GM18519 (cell line): Measurements from ENCODE around the gene PPFIA4.

Experiments used
- ATAC-seq: cut with Tn5 transposase; IDR thresholded peaks from one replicate; pipeline ENCODE4 v1.9.1; 2021; ENCODE audit warnings: mild to moderate bottlenecking, moderate library complexity; ENCODE audit not compliant: unreplicated experiment, low FRiP score

The PPFIA4 gene

GRCh38 chr1:203098445-203098844 is 72.2 kb downstream of the PPFIA4 start:
- no peak for ATAC-seq

GRCh38 chr1:203098914-203099520 is 72.7 kb downstream of the PPFIA4 start:
- no peak for ATAC-seq

- no peak for ATAC-seq
These were observed 73.7 kb downstream of the PPFIA4 start for GRCh38 chr1:203099805-203100515.

- ATAC-seq = no peak
These were observed 74.2 kb downstream of the PPFIA4 start for GRCh38 chr1:203100516-203100869.

GRCh38 chr1:203101813-203102634 is 75.7 kb downstream of the PPFIA4 start:
- no peak for ATAC-seq

- no peak for ATAC-seq
These were observed 76.9 kb downstream of the PPFIA4 start for GRCh38 chr1:203103216-203103615.

- ATAC-seq = no peak
These were observed 77.7 kb downstream of the PPFIA4 start for GRCh38 chr1:203103829-203104495.

GRCh38 chr1:203104789-203105390 is 78.6 kb downstream of the PPFIA4 start:
- no peak for ATAC-seq

- ATAC-seq = no peak
These were observed 86.2 kb downstream of the PPFIA4 start for GRCh38 chr1:203112475-203112874.

GRCh38 chr1:203113308-203113707 is 87.0 kb downstream of the PPFIA4 start:
- ATAC-seq = no peak

GRCh38 chr1:203114202-203114601 is 87.9 kb downstream of the PPFIA4 start:
- ATAC-seq = no peak

GRCh38 chr1:203116091-203116820 is 90.0 kb downstream of the PPFIA4 start:
- ATAC-seq = no peak

- ATAC-seq = no peak
These were observed 91.6 kb downstream of the PPFIA4 start for GRCh38 chr1:203117611-203118575.

GRCh38 chr1:203120325-203121153 is 94.2 kb downstream of the PPFIA4 start:
- no peak for ATAC-seq

GRCh38 chr1:203121186-203122015 is 95.1 kb downstream of the PPFIA4 start:
- no peak for ATAC-seq

GRCh38 chr1:203122159-203122558 is 95.9 kb downstream of the PPFIA4 start:
- no peak for ATAC-seq

GRCh38 chr1:203124011-203124410 is 97.7 kb downstream of the PPFIA4 start:
- ATAC-seq = no peak
